HFFc6 (cell line): ENCODE measurements around the gene GABBR2. TPM values are rescaled to one million over a fixed set of nuclear protein-coding genes. Genes with fewer than 3 reads are reported as not detected.

Source experiments
- DNase-seq: peaks from one replicate; pipeline ENCODE4 v3.0.0-alpha.2; 2018
- H3K27ac Mint-ChIP-seq: 2 replicates; pipeline ENCODE4 v1.8.0; 2020; ENCODE audit warnings: mild to moderate bottlenecking, mixed read lengths
- H3K27me3 Mint-ChIP-seq: 2 replicates; pipeline ENCODE4 v1.8.0; 2021; ENCODE audit warnings: mild to moderate bottlenecking, moderate library complexity, mixed read lengths; ENCODE audit not compliant: insufficient read depth
- H3K36me3 Mint-ChIP-seq: 2 replicates; pipeline ENCODE4 v1.8.0; 2021; ENCODE audit warnings: low read depth, mixed read lengths
- H3K4me1 Mint-ChIP-seq: 2 replicates; pipeline ENCODE4 v1.8.0; 2020; ENCODE audit warnings: low read depth, mixed read lengths
- H3K4me3 Mint-ChIP-seq: 2 replicates; pipeline ENCODE4 v1.8.0; 2020; ENCODE audit warnings: mild to moderate bottlenecking, moderate library complexity, mixed read lengths
- H3K9me3 Mint-ChIP-seq: 2 replicates; pipeline ENCODE4 v1.8.0; 2020; ENCODE audit warnings: mild to moderate bottlenecking, mixed read lengths
- CTCF ChIP-seq: fragments of 200-600 bp; sonication (generic); IDR thresholded peaks from 2 replicates; pipeline ENCODE4 v1.5.0; 2021; ENCODE audit warnings: antibody characterized with exemption, mild to moderate bottlenecking
- total RNA-seq, 6 experiments: library from RNA; stranded (reverse); fragmentation: NEBNext Ultra II Directional; extraction: Animal tissue kit (Norgen Biotek cat#: 25700); gene quantifications; 2 replicates in 1 of 6; 3 replicates in 5 of 6; pipeline ENCODE4 v1.2.3, GENCODE V29; 2021

GABBR2 gene
- total RNA-seq, 6 experiments from 2014 or later = 3.1 to 9.3 (median 7.6) TPM

GRCh38 chr9:98612061-98612752 lies 96.5 kb downstream of the GABBR2 start:
- no peak overlapping the region for H3K4me3 Mint-ChIP-seq
- no peak overlapping the region for H3K27ac Mint-ChIP-seq
- peaks cover 14% of the 10 kb centered on the region for H3K27me3 Mint-ChIP-seq
- DNase-seq = no peak
- H3K9me3 Mint-ChIP-seq = no peaks in the 10 kb centered on the region
- H3K36me3 Mint-ChIP-seq = no peaks in the 10 kb centered on the region
- TF ChIP-seq CTCF = no peak
- H3K4me1 Mint-ChIP-seq = peaks cover 25% of the 10 kb centered on the region

- no peak for DNase-seq
- Mint-ChIP-seq H3K4me3 (no peak overlapping the region), H3K27me3 (peaks cover 12% of the 10 kb centered on the region), H3K27ac (no peak overlapping the region), H3K4me1 (peaks cover 30% of the 10 kb centered on the region), H3K9me3 (no peaks in the 10 kb centered on the region), H3K36me3 (no peaks in the 10 kb centered on the region)
- TF ChIP-seq CTCF = no peak
Observed at GRCh38 chr9:98611319-98611718, 97.4 kb downstream of the GABBR2 start.

GRCh38 chr9:98610711-98611110 lies 98.0 kb downstream of the GABBR2 start:
- no peak overlapping the region for H3K4me3 Mint-ChIP-seq
- no peak for TF ChIP-seq CTCF
- no peak for DNase-seq
- no peaks in the 10 kb centered on the region for H3K9me3 Mint-ChIP-seq
- no peak overlapping the region for H3K27ac Mint-ChIP-seq
- H3K27me3 Mint-ChIP-seq = peaks cover 12% of the 10 kb centered on the region
- H3K4me1 Mint-ChIP-seq = peaks cover 30% of the 10 kb centered on the region
- no peaks in the 10 kb centered on the region for H3K36me3 Mint-ChIP-seq

- H3K27ac Mint-ChIP-seq = no peak overlapping the region
- no peak for TF ChIP-seq CTCF
- H3K9me3 Mint-ChIP-seq = no peaks in the 10 kb centered on the region
- peaks cover 30% of the 10 kb centered on the region for H3K4me1 Mint-ChIP-seq
- no peak for DNase-seq
- H3K36me3 Mint-ChIP-seq = no peaks in the 10 kb centered on the region
- H3K4me3 Mint-ChIP-seq = no peak overlapping the region
- peaks cover 12% of the 10 kb centered on the region for H3K27me3 Mint-ChIP-seq
Observed at GRCh38 chr9:98610211-98610610, 98.5 kb downstream of the GABBR2 start.

GRCh38 chr9:98609646-98610045 lies 99.1 kb downstream of the GABBR2 start:
- no peak for DNase-seq
- Mint-ChIP-seq H3K27ac (no peak overlapping the region), H3K27me3 (peaks cover 8% of the 10 kb centered on the region), H3K4me1 (peaks cover 30% of the 10 kb centered on the region), H3K36me3 (no peaks in the 10 kb centered on the region), H3K9me3 (no peaks in the 10 kb centered on the region), H3K4me3 (no peak overlapping the region)
- no peak for TF ChIP-seq CTCF
